HUES64 (cell line): Measurements from ENCODE around the gene PDE5A.
A peak's percentile ranks its signal among the peaks of the same experiment; 100 is the strongest.

Experiments used
- H3K27ac ChIP-seq: 2 replicates; pipeline ENCODE4 v1.7.0; 2013; ENCODE audit warnings: low read depth, low read length, inconsistent platforms
- H3K27me3 ChIP-seq: 2 replicates; pipeline ENCODE4 v1.6.1; 2013; ENCODE audit warnings: mild to moderate bottlenecking, low read length; ENCODE audit not compliant: insufficient read depth
- H3K36me3 ChIP-seq: 2 replicates; pipeline ENCODE4 v1.6.1; 2013; ENCODE audit warnings: mild to moderate bottlenecking, low read length; ENCODE audit not compliant: insufficient read depth
- H3K4me1 ChIP-seq: 2 replicates; pipeline ENCODE4 v1.6.1; 2013; ENCODE audit warnings: mild to moderate bottlenecking, low read length, moderate library complexity; ENCODE audit not compliant: insufficient read depth
- H3K4me3 ChIP-seq: 2 replicates; pipeline ENCODE4 v1.5.1; 2013; ENCODE audit warnings: mild to moderate bottlenecking, low read length, moderate library complexity
- H3K9ac ChIP-seq: 2 replicates; pipeline ENCODE4 v1.6.1; 2013; ENCODE audit warnings: mild to moderate bottlenecking, low read depth, low read length
- H3K9me3 ChIP-seq: 2 replicates; pipeline ENCODE4 v1.6.1; 2013; ENCODE audit warnings: low read depth, low read length; ENCODE audit not compliant: insufficient read depth
- WGBS: fragments of 150-250, 120-280 bp; methylation state at CpG from one replicate; pipeline ENCODE4 v1.1.7; 2013; ENCODE audit warnings: missing lambda C conversion rate; 5-methylcytosine and 5-hydroxymethylcytosine counted together

Gene PDE5A

DNA sequence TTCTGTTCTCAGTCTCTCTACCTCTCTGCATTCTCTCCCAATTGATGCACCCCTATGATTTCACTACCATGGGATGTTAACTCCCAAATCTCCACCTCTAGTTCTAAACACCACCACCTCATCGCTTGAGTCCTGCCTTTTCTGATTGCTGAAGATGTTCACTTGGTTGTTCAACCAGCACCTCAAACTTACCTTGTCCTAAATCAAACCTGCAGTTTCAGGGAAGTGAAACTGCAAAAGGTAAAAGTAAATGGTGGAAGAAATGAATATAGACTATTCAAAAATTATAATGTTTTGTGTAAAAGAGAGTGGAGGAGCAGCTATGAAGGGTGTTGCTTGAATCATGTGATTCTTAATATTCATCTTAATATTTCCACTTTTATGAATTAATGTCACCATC is 91.0 kb downstream of the PDE5A start:
- Histone ChIP-seq H3K27ac (no peak overlapping the region), H3K4me1 (peaks cover 15% of the 10 kb centered on the region), H3K9me3 (peaks cover 20% of the 10 kb centered on the region), H3K27me3 (no peaks in the 10 kb centered on the region), H3K4me3 (no peak overlapping the region), H3K36me3 (peaks cover 56% of the 10 kb centered on the region), H3K9ac (no peak overlapping the region)
- 97% methylated on average over 1 of the region's 1 CpG for WGBS

DNA sequence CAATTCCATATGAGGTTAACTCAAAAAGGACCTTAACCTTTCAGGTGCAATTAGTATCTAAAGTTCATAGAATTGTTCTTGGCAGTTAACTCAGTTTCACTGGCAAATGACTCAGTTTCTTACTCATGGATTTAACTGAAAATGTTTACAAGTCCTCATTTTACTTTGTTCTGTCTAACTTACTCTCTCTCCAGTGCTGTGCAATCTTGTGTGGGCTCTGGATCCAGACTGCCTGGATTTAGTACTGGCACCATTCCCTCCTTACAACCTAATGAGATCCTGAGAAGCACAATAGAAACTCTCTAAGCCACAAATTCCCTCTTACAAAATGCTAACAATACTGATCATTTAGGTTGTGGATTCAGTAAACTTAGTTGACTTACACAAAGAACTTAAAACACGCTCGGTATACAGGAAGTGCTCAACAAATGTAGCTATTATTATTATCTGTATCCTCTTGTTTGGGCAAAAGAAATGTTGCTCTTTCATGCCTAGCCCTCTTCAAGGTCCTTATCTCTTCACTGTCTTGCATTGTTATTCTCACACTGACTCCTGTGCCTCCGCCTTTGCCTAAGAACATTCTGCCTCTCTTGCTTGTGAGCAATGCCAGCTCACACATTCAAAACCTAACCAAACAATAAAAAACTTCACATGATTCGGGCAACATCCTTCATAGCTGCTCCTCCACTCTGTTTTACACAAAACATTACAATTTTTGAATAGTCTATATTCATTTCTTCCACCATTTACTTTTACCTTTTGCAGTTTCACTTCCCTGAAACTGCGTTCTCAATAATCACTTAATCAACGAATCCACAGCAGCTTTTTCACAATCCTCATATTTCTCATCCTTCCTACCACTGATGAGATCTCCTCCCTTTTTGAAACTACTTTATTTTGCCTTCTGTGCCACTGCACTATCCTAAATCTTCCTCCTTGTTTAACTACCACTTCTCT is 91.8 kb downstream of the PDE5A start:
- H3K9me3 ChIP-seq, result peaks cover 20% of the 10 kb centered on the region
- H3K9ac ChIP-seq, result no peak overlapping the region
- no peaks in the 10 kb centered on the region for H3K27me3 ChIP-seq

DNA sequence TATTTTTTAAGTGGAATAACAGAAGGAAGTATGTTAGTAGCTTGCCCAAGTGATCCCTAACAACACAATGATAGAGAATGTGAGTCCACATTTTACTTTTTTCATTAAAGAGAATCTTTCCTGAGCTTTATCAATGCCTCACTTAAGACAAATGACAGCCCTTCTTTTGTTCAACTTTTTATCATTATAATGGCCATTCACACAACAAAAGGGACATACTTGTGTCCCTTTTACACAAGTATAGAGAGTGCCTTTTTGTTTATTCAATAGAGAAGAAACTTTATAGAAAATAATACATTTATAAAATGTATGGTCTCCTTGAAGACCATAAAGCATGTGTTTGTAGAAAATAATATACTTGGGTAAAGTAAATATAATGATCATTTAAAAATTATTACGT is 96.3 kb downstream of the PDE5A start:
- H3K36me3 ChIP-seq, result peaks cover 21% of the 10 kb centered on the region; the same call in 1 of the 2 replicates
- WGBS, result 88% methylated on average over 1 of the region's 1 CpG
- H3K27ac ChIP-seq, result 0 out of 2 replicates have a peak overlapping the region, but pooled peaks have one; percentile 12
- peaks cover 20% of the 10 kb centered on the region for H3K9me3 ChIP-seq
- H3K4me1 ChIP-seq, result peaks cover 39% of the 10 kb centered on the region
- H3K4me3 ChIP-seq, result no peak overlapping the region
- no peak overlapping the region for H3K9ac ChIP-seq
- H3K27me3 ChIP-seq, result no peaks in the 10 kb centered on the region

More for the DNA sequence above, 91.8 kb downstream of the PDE5A start:
- H3K27ac ChIP-seq, result no peak overlapping the region
- H3K36me3 ChIP-seq, result peaks cover 48% of the 10 kb centered on the region
- peaks cover 23% of the 10 kb centered on the region for H3K4me1 ChIP-seq
- 84% methylated on average over 6 of the region's 6 CpGs for WGBS
- H3K4me3 ChIP-seq, result no peak overlapping the region

DNA sequence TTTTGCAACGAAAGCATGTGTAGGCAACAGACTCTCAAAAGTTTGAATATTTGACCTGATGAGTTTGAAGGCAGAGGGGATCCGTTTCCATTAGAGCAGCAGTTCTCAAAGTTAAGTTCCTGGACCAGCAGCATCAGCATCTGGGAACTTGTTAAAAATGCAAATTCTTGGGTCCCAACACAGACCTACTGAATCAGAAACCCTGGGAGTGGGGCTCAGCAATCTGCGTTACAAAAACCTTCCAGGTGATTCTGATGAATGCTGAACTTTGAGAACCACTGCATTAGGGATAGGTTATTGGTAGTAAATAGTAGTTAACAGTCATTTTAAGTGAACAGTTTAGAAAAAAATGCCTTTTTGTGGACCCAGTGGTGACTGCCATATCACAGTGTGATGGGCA is 98.8 kb downstream of the PDE5A start:
- Histone ChIP-seq H3K9ac (no peak overlapping the region), H3K9me3 (peaks cover 9% of the 10 kb centered on the region)

DNA sequence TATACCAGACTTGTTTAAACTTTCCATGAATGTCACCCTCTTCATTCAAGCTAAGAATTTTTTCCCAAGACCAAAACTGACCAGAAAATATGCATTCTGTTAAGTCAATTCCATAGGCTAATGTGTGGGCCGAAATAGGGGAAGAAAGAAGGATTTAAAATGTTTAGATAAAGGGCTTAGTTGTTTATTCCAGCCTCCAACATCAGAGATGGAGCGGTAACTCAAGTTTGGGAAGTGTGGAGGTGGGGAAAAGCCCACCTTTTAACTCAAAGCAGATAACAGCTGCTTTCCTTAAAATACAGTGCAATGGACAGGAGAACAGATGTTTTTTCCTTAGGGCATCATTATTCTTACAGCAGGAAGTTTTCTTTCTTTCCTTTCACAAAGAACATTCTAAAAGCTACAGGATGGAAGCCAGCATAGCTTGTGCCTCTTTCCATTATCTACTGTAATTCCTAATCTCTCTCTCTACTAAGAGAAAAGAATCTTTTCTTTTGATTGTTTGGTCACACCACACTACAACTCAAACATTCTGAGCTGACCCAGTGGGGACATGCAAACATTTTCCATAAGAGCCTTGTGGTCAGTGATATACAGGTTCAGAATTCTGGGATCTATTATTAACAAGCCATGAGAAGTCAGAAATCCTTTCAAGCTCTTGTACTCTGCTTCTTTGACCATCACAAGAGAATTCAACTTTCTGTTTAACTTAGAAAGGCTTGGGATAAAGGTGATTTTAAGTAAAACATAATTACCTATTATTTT is 101.6 kb downstream of the PDE5A start:
- 94% methylated on average over 2 of the region's 2 CpGs for WGBS
- H3K9me3 ChIP-seq, result no peaks in the 10 kb centered on the region

More for the DNA sequence above, 98.8 kb downstream of the PDE5A start:
- peaks cover 37% of the 10 kb centered on the region for H3K4me1 ChIP-seq
- H3K27me3 ChIP-seq, result no peaks in the 10 kb centered on the region
- H3K36me3 ChIP-seq, result peaks cover 23% of the 10 kb centered on the region
- no peak overlapping the region for H3K4me3 ChIP-seq
- WGBS, result 83% methylated on average over 3 of the region's 3 CpGs
- H3K27ac ChIP-seq, result no peak overlapping the region

DNA sequence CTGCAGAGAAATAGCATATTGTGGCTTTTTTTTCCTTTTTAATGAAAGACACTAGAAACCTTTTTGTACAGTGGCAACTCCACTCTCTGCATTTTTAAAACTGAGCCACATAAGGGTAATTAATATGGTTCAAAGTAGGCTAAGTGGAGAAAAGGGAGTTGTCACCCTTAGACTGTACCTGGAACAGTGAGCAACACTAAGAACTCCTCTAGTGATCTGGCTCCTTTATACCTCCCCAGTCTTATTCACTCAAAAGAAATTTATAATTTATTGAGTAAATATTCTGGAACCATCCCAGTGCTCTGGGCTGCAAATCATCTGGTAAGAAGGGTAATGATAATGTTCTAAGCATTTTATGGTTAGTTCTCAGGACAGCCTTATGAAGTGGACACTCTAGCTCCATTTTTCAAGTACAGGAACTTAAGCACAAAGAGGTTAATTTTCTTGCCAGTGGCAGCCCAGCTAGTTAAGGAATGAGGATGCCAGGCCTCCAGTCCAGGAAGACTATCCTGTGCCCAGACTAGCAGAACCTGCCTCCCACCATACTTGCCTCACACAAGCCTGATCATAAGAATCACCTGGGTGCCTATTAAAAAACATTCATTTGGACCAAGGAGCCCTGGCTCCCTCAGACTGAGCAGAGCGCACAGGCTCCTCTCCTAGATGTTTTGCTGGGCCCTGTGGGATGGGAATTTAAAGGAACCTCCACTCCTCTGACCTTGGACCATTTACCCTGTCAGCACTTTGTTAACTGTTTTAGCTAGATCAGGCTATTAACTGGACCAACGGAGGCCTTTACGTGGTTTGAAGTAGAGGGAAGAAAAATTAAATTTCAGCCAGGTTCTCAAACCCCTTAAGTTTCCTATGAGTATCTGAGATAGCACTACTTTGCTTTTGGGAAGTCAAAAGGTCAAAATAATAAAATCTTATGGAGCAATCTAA is 102.6 kb downstream of the PDE5A start:
- Histone ChIP-seq H3K27me3 (no peaks in the 10 kb centered on the region), H3K9ac (no peak overlapping the region), H3K9me3 (no peaks in the 10 kb centered on the region), H3K4me3 (no peak overlapping the region), H3K27ac (peak overlapping the region; percentile 36), H3K4me1 (peaks cover 24% of the 10 kb centered on the region), H3K36me3 (peaks cover 30% of the 10 kb centered on the region)
- 95% methylated on average over 3 of the region's 3 CpGs for WGBS

More for the DNA sequence above, 101.6 kb downstream of the PDE5A start:
- Histone ChIP-seq H3K4me1 (peaks cover 26% of the 10 kb centered on the region), H3K27ac (peak overlapping the region; percentile 36), H3K27me3 (no peaks in the 10 kb centered on the region), H3K9ac (no peak overlapping the region), H3K36me3 (peaks cover 25% of the 10 kb centered on the region), H3K4me3 (no peak overlapping the region)

DNA sequence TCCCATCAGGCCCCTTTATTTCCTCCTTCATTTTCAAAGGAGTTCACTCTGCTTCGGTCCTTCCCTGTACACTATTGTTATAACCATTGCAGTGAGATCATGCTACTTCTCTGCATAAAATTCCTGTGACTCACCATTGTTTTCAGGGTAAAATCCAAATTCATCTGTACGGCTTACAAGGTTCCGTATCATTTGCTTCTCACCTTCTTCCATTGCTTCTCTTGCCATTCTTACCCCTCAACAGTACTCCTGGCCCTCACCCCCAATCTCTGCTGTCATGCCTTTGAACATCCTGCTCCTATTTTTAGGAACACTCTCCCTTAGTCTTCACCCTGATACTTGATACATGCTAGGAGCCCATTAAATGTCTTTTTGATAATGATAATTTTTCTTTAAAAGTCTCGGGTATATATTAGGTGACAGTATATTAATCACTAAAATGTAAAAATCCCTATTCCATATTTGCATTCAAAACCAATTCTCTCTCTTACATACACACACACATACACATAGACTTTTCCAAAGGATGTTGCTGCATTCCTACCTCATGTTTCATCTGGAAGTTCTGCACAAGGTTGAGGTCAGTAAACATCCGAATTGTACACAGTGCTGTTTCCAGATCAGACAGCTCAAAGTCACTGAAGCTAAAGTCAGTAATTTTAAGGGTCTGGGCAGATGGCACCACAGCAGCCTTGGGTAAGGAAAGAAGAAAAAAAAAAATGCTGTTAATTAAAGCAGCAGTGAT is 103.4 kb downstream of the PDE5A start:
- H3K9ac ChIP-seq, result no peak overlapping the region
- 96% methylated on average over 4 of the region's 5 CpGs for WGBS
- H3K36me3 ChIP-seq, result peaks cover 39% of the 10 kb centered on the region
- H3K27me3 ChIP-seq, result no peaks in the 10 kb centered on the region
- H3K9me3 ChIP-seq, result no peaks in the 10 kb centered on the region
- no peak overlapping the region for H3K4me3 ChIP-seq
- H3K27ac ChIP-seq, result no peak overlapping the region
- H3K4me1 ChIP-seq, result peaks cover 22% of the 10 kb centered on the region

DNA sequence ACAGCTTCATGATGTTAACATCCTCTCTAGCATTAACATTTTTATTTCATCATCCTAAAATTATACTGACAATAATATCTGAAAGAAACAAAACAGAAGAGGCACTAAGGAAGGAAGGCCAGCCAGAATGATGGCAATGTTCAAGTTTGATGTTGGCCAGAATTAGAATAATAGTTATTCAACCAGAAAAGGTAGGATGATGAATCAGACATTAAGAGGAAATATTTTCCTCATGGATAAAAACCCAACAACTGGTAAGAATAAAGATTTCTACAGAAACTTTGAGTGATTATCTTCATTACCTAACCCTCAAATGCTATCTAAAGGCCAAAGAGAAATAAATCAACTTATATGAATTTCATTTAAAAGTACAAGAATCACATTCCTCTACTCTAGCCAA is 105.2 kb downstream of the PDE5A start:
- no peak overlapping the region for H3K9ac ChIP-seq
- H3K27ac ChIP-seq, result no peak overlapping the region
- no peak overlapping the region for H3K4me3 ChIP-seq
- no peaks in the 10 kb centered on the region for H3K27me3 ChIP-seq
- peaks cover 49% of the 10 kb centered on the region for H3K36me3 ChIP-seq
- peaks cover 23% of the 10 kb centered on the region for H3K4me1 ChIP-seq
- H3K9me3 ChIP-seq, result no peaks in the 10 kb centered on the region

DNA sequence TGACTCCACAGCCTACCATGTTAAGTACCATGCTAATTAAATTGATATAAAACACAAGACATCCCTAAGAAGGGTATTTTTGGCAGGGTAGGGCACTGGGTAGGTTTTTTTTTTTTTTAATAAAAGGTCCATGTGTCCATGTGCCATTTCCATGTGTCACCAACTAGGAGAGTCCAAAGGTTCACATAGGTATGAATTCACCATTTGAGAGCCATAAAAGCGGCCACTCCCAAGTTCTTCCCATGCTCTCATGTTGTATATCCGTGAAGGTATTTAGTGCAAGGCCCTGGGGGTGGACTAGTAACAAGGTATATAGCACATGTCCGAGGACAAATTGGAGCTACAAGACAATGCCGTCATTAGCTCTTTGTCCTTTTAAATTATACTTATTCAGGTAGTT is 107.3 kb downstream of the PDE5A start:
- no peaks in the 10 kb centered on the region for H3K27me3 ChIP-seq
- no peak overlapping the region for H3K27ac ChIP-seq
- peaks cover 68% of the 10 kb centered on the region for H3K36me3 ChIP-seq
- H3K4me1 ChIP-seq, result peaks cover 16% of the 10 kb centered on the region
- 94% methylated on average over 4 of the region's 4 CpGs for WGBS
- H3K9ac ChIP-seq, result no peak overlapping the region
- H3K9me3 ChIP-seq, result no peaks in the 10 kb centered on the region
- H3K4me3 ChIP-seq, result no peak overlapping the region

DNA sequence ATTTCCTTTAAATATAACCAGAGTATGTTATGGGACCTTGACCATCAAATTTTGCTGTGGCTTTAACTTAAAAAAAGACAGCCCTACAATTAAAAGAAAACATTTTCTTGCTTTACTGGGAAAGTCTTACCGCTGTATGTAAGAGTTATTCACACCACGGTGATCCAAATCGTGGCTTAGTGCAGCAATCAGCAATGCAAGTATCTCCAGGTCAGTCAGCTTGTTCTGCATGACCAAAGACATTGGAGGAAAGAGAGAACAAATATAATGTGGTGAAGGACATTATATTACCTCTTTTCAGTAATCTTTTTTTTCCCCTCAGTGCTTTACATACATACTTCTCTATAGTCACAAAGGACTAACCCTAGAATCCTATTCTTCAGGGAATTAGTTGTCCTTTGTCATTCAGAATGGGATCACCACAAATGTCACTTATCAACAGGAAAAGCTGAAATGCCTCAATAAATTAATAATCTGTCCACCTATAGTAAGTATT is 109.6 kb downstream of the PDE5A start:
- H3K36me3 ChIP-seq, result peaks cover 79% of the 10 kb centered on the region
- H3K4me1 ChIP-seq, result peaks cover 16% of the 10 kb centered on the region
- H3K27me3 ChIP-seq, result no peaks in the 10 kb centered on the region
- 69% methylated on average over 3 of the region's 3 CpGs for WGBS
- H3K27ac ChIP-seq, result peak overlapping the region; percentile 85
- no peak overlapping the region for H3K9ac ChIP-seq
- no peak overlapping the region for H3K4me3 ChIP-seq
- no peaks in the 10 kb centered on the region for H3K9me3 ChIP-seq
